ENCODE data around the gene BPIFA3.

The BPIFA3 gene

GRCh38 chr20:33263784-33264183 lies 46.6 kb downstream of the BPIFA3 start:
- no peak for TF ChIP-seq CTCF (IDR thresholded peaks at IDR 0.05; ENCODE audit: low read depth, low read length, missing control alignments)
- no peak overlapping the region for H3K4me3 ChIP-seq (replicated peaks; ENCODE audit: low read depth, low read length)
- DNase-seq (ENCODE audit: extremely low read depth, low read depth), result no peak

GRCh38 chr20:33267701-33268100 lies 50.5 kb downstream of the BPIFA3 start:
- no peak for DNase-seq (ENCODE audit: extremely low read depth, low read depth)
- TF ChIP-seq CTCF (IDR thresholded peaks at IDR 0.05; ENCODE audit: low read depth, low read length, missing control alignments), result no peak
- no peak overlapping the region for H3K4me3 ChIP-seq (replicated peaks; ENCODE audit: low read depth, low read length)

GRCh38 chr20:33272155-33272873 lies 55.2 kb downstream of the BPIFA3 start:
- TF ChIP-seq CTCF (IDR thresholded peaks at IDR 0.05; ENCODE audit: low read depth, low read length, missing control alignments), result no peak
- no peak for DNase-seq (ENCODE audit: extremely low read depth, low read depth)
- no peak overlapping the region for H3K4me3 ChIP-seq (replicated peaks; ENCODE audit: low read depth, low read length)

- no peak overlapping the region for H3K4me3 ChIP-seq (replicated peaks; ENCODE audit: low read depth, low read length)
- TF ChIP-seq CTCF (IDR thresholded peaks at IDR 0.05; ENCODE audit: low read depth, low read length, missing control alignments), result no peak
- no peak for DNase-seq (ENCODE audit: extremely low read depth, low read depth)
Observed at GRCh38 chr20:33273117-33273851, 56.1 kb downstream of the BPIFA3 start.

GRCh38 chr20:33275215-33275614 lies 58.1 kb downstream of the BPIFA3 start:
- DNase-seq (ENCODE audit: extremely low read depth, low read depth), result no peak
- TF ChIP-seq CTCF (IDR thresholded peaks at IDR 0.05; ENCODE audit: low read depth, low read length, missing control alignments), result no peak
- H3K4me3 ChIP-seq (replicated peaks; ENCODE audit: low read depth, low read length), result no peak overlapping the region

GRCh38 chr20:33275871-33276270 lies 58.7 kb downstream of the BPIFA3 start:
- no peak overlapping the region for H3K4me3 ChIP-seq (replicated peaks; ENCODE audit: low read depth, low read length)
- no peak for TF ChIP-seq CTCF (IDR thresholded peaks at IDR 0.05; ENCODE audit: low read depth, low read length, missing control alignments)
- no peak for DNase-seq (ENCODE audit: extremely low read depth, low read depth)

All from HFF-Myc (cell line).